GM19324 (cell line): Measurements from ENCODE around the gene ECHS1.
A peak's percentile ranks its signal among the peaks of the same experiment; 100 is the strongest.
"Not testable (repeated sequence)": the region's sequence is repeated elsewhere in the genome, so short reads cannot be mapped to it uniquely, and the experiment has no call there.

Experiments
- ATAC-seq: cut with Tn5 transposase; IDR thresholded peaks from one replicate; pipeline ENCODE4 v1.9.1; 2021; ENCODE audit warnings: mild to moderate bottlenecking, moderate library complexity; ENCODE audit not compliant: unreplicated experiment, low FRiP score

ECHS1 gene

GRCh38 chr10:133400624-133401424, 27.7 kb upstream of the ECHS1 start:
- ATAC-seq: peak; percentile 74

GRCh38 chr10:133399123-133399601, 26.0 kb upstream of the ECHS1 start:
- no peak for ATAC-seq

- no peak for ATAC-seq
Measured at GRCh38 chr10:133397938-133398337, 24.8 kb upstream of the ECHS1 start.

- no peak for ATAC-seq
Measured at GRCh38 chr10:133396035-133396624, 23.0 kb upstream of the ECHS1 start.

- no peak for ATAC-seq
Measured at GRCh38 chr10:133394801-133395221, 21.7 kb upstream of the ECHS1 start.

- ATAC-seq: peak; percentile 80
Measured at GRCh38 chr10:133394064-133394663, 21.0 kb upstream of the ECHS1 start, which contains the start of gene MTG1. Gene MTG1 (plus strand): TSS chr10:133394157. CDS start chr10:133394221, 64 bp downstream.

GRCh38 chr10:133393401-133394063, 20.4 kb upstream of the ECHS1 start:
- ATAC-seq: no peak

- no peak for ATAC-seq
Measured at GRCh38 chr10:133391761-133392518, 18.8 kb upstream of the ECHS1 start.

- ATAC-seq: no peak
Measured at GRCh38 chr10:133391249-133391635, 18.1 kb upstream of the ECHS1 start.

- no peak for ATAC-seq
Measured at GRCh38 chr10:133390597-133391248, 17.6 kb upstream of the ECHS1 start.

GRCh38 chr10:133388973-133389818, 16.0 kb upstream of the ECHS1 start:
- ATAC-seq: peak; percentile 81

GRCh38 chr10:133388236-133388972, 15.2 kb upstream of the ECHS1 start:
- ATAC-seq: no peak

- not testable (repeated sequence) for ATAC-seq
Measured at GRCh38 chr10:133386951-133387350, 13.8 kb upstream of the ECHS1 start.

- no peak for ATAC-seq
Measured at GRCh38 chr10:133385214-133385613, 12.1 kb upstream of the ECHS1 start.

- no peak for ATAC-seq
Measured at GRCh38 chr10:133384071-133384470, 10.9 kb upstream of the ECHS1 start.

- no peak for ATAC-seq
Measured at GRCh38 chr10:133383551-133383950, 10.4 kb upstream of the ECHS1 start.

GRCh38 chr10:133381036-133381435, 7.9 kb upstream of the ECHS1 start:
- ATAC-seq: no peak
